Activated CD8-positive, alpha-beta T cell treated with anti-CD3 and anti-CD28 coated beads for 36 hours (primary cell): ENCODE measurements around the gene AMPH. TPM values are rescaled to one million over a fixed set of nuclear protein-coding genes. Genes with fewer than 3 reads are reported as not detected.
A peak's percentile ranks its signal among the peaks of the same experiment; 100 is the strongest.

Experiments
- ATAC-seq: fragments of 200-7000 bp; cut with Tn5 transposase; one replicate; pipeline ENCODE4 v1.10.0; 2021; ENCODE audit warnings: mild to moderate bottlenecking, moderate library complexity
- CTCF ChIA-PET: fragments of 350-600 bp; sonication (Branson Sonifier 250); formaldehyde crosslinking; loops from one replicate; lab custom pipeline; 2021; ENCODE audit warnings: antibody characterized with exemption; lab: Charles Lee
- POLR2A ChIA-PET: fragments of 350-600 bp; sonication (Branson Sonifier 250); formaldehyde crosslinking; loops from one replicate; lab custom pipeline; 2021; ENCODE audit warnings: antibody characterized with exemption; lab: Charles Lee
- DNase-seq: peaks from one replicate; pipeline ENCODE4 v3.0.0-alpha.2; 2020
- H3K27ac Mint-ChIP-seq: one replicate; pipeline ENCODE4 v1.8.0; 2021; ENCODE audit warnings: mild to moderate bottlenecking, mixed read lengths
- H3K27me3 Mint-ChIP-seq: one replicate; pipeline ENCODE4 v1.8.0; 2021; ENCODE audit warnings: mixed read lengths
- H3K36me3 Mint-ChIP-seq: one replicate; pipeline ENCODE4 v1.8.0; 2021; ENCODE audit warnings: low read depth, mixed read lengths
- H3K4me1 Mint-ChIP-seq: one replicate; pipeline ENCODE4 v1.8.0; 2021; ENCODE audit warnings: low read depth, mixed read lengths
- H3K4me3 Mint-ChIP-seq: one replicate; pipeline ENCODE4 v1.8.0; 2021; ENCODE audit warnings: mild to moderate bottlenecking, moderate library complexity, mixed read lengths
- H3K9me3 Mint-ChIP-seq: one replicate; pipeline ENCODE4 v1.8.0; 2021; ENCODE audit warnings: mixed read lengths
- intact Hi-C: fragments of 100-400 bp; cut with micrococcal nuclease; formaldehyde crosslinking; loops from one replicate; pipeline ENCODE4 v1.10.0; 2022
- total RNA-seq, 2 experiments: library from RNA; stranded (reverse); gene quantifications; one replicate each; pipeline ENCODE4 v1.2.3, GENCODE V29; 2021
- TF ChIP-seq, protein P1 (sequence below): fragments of 200-600 bp; IDR thresholded peaks from one replicate; pipeline ENCODE4 v1.8.0; 2022; ENCODE audit warnings: antibody characterized with exemption, mild to moderate bottlenecking

The AMPH gene
- total RNA-seq, 2 experiments from 2014 or later: not detected

DNA sequence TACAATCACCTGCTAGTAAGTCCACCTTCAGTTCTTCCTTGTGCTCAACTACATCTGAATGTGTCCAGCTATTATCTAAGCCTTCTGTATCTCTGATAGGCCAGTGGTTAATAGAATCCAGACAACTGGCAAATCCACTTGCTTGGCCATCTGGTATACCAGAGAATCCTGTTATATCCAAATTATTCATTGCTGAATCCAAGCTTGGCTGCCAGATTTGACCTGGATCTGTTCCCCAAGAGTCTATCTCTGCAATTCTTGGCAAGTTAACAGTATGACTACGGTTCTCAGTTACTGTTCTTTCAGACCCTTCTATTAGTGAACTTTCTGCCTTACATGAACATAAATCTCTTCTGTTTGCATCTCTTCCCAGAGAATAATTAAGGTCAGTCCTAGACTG, 203.1 kb downstream of the AMPH start:
- ATAC-seq (no peak), DNase-seq (no peak)
- peaks cover 2% of the 10 kb centered on the region for H3K9me3 Mint-ChIP-seq
- ChIA-PET POLR2A (no interaction called here), CTCF (no interaction called here)
- H3K27ac Mint-ChIP-seq: no peak overlapping the region
- H3K4me3 Mint-ChIP-seq: no peak overlapping the region
- H3K36me3 Mint-ChIP-seq: no peaks in the 10 kb centered on the region
- peaks cover 45% of the 10 kb centered on the region for H3K4me1 Mint-ChIP-seq
- TF ChIP-seq, protein P1, sequence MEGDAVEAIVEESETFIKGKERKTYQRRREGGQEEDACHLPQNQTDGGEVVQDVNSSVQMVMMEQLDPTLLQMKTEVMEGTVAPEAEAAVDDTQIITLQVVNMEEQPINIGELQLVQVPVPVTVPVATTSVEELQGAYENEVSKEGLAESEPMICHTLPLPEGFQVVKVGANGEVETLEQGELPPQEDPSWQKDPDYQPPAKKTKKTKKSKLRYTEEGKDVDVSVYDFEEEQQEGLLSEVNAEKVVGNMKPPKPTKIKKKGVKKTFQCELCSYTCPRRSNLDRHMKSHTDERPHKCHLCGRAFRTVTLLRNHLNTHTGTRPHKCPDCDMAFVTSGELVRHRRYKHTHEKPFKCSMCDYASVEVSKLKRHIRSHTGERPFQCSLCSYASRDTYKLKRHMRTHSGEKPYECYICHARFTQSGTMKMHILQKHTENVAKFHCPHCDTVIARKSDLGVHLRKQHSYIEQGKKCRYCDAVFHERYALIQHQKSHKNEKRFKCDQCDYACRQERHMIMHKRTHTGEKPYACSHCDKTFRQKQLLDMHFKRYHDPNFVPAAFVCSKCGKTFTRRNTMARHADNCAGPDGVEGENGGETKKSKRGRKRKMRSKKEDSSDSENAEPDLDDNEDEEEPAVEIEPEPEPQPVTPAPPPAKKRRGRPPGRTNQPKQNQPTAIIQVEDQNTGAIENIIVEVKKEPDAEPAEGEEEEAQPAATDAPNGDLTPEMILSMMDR: no peak
- intact Hi-C loops: no loop called here
- H3K27me3 Mint-ChIP-seq: no peaks in the 10 kb centered on the region

DNA sequence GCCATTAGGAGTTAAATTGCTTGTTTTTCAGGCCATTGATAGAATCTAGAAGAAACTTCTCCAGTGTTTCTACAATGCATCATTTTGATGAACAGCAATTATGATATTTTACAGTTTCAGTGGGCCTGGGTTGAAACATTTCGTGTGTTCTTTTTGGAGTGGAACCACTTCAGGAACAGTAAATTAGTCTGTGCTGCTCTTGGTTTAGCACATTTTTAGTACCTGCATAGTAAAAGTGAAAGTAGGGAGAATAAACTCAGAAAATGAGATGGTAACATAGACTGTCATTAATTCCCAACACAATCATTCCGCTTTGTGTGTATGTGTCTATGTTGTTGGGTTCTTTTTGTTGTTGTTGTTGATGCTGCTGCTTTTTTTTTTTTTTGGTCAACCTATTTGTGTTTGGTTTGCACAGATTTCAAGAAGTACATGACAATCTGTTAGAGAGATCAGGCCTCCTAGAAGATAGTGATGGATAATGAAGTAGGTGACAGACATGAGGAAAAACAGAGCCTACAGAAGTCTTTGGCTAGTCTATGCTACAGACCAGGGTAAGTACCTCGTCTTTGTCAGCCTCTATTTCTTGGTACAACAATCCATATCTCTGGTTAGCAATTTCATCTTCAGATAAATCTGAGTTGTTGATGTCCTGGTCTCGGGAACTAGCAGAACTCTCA, 203.8 kb downstream of the AMPH start:
- CTCF ChIA-PET: no interaction called here
- intact Hi-C loops: no loop called here
- DNase-seq (no peak), ATAC-seq (peak; percentile 12)
- Mint-ChIP-seq H3K4me3 (no peak overlapping the region), H3K4me1 (peaks cover 45% of the 10 kb centered on the region), H3K36me3 (no peaks in the 10 kb centered on the region), H3K27ac (peak overlapping the region; percentile 35), H3K27me3 (no peaks in the 10 kb centered on the region), H3K9me3 (peaks cover 2% of the 10 kb centered on the region)
- TF ChIP-seq, protein P1: no peak
- POLR2A ChIA-PET: no interaction called here

DNA sequence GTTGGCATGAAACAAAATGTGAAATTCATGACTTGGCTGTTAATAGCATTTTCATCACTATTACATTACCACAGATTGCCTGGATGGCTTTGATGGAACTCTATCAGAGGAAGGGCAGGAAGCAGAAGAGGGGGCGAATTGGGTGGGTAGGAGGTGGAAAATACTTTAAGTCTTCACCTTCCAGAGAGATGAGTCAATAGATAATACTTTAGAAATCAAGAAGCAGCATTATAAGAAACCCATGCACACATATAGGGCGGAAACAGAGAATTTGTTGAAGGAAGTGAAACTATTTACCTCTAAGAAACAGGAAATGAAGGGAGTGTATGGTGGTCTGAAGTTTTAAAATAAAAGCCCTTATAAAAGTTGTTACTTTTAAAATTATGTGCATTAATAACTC, 205.7 kb downstream of the AMPH start:
- ChIA-PET POLR2A (no interaction called here), CTCF (interaction anchor here (1.0 to 1.3 kb wide), 2 partner anchors 10 to 210 kb away, joined by 3 read pairs; no protein-coding TSS in a partner anchor)
- TF ChIP-seq, protein P1: no peak
- H3K9me3 Mint-ChIP-seq: peaks cover 2% of the 10 kb centered on the region
- H3K27ac Mint-ChIP-seq: peak overlapping the region; percentile 74
- intact Hi-C loops: no loop called here
- H3K4me3 Mint-ChIP-seq: no peak overlapping the region
- ATAC-seq (peak; percentile 74), DNase-seq (peak; percentile 15)
- H3K27me3 Mint-ChIP-seq: no peaks in the 10 kb centered on the region
- no peaks in the 10 kb centered on the region for H3K36me3 Mint-ChIP-seq
- peaks cover 45% of the 10 kb centered on the region for H3K4me1 Mint-ChIP-seq

DNA sequence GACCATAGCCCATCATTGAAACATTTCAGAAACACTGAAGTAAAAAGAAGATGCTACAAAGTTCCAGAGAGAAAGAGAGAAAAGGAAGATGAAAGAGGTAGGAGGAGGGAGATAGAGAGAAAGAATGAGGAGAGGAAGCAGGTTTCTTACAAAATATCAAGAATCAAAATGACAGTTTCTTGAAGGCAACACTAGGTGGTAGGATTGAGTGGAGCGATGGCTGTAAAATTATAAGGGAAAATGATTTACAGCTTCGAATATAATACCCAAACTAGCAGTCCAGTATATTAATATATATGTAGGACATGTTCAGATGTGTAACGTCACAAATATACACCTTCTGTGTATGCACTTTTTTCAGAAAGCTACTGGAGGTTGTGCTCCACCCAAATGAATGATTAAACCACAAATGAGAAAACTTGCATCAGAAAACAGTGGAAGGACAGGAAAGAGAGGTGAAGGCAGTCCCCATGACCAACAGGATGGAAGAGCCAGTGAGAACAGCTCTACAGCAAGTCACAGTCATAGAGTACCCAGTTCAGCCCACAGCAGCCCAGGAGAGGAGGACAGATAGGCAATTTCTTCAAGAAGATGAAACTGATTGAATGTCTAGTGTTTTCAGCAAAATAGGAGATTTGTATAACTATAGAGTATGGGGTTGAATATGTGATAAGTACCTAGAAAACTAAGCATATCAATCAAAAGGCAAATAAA, 206.3 kb downstream of the AMPH start:
- DNase-seq: peak; percentile 20
- Mint-ChIP-seq H3K36me3 (no peaks in the 10 kb centered on the region), H3K27me3 (no peaks in the 10 kb centered on the region), H3K4me1 (peaks cover 45% of the 10 kb centered on the region), H3K27ac (peak overlapping the region; percentile 74), H3K4me3 (no peak overlapping the region), H3K9me3 (peaks cover 2% of the 10 kb centered on the region)
- intact Hi-C loops: no loop called here
- TF ChIP-seq, protein P1: no peak
- ChIA-PET POLR2A (no interaction called here), CTCF (interaction anchor here (0.9 to 1.3 kb wide), 4 partner anchors 9 to 234 kb away, joined by 3 read pairs; no protein-coding TSS in a partner anchor)
- ATAC-seq: peak; percentile 78

DNA sequence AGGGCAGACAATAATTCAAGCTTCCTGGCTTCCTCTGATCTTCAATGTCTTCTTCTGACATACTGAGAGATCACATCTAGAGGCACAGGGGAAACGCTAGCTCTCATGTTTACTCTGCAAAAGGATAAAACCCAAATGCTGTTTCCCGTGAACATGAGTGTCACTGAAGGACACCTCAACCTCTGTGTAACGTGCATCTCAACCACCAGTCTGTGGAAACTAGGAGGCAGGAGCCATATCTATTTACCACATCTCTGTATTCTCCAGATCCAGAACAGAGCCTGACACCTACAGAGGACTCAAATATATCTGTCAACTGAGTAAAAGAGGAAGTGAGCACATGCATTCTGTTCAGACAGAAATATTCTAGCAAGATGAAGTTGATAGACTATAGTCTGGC, 217.4 kb downstream of the AMPH start:
- peak; percentile 24 for DNase-seq
- CTCF ChIA-PET: no interaction called here
- intact Hi-C loops: no loop called here

More for the DNA sequence above, 217.4 kb downstream of the AMPH start:
- Mint-ChIP-seq H3K27me3 (peaks cover 3% of the 10 kb centered on the region), H3K27ac (no peak overlapping the region), H3K4me1 (peaks cover 19% of the 10 kb centered on the region), H3K4me3 (no peak overlapping the region), H3K36me3 (no peaks in the 10 kb centered on the region), H3K9me3 (no peaks in the 10 kb centered on the region)
- POLR2A ChIA-PET: no interaction called here
- ATAC-seq: peak; percentile 64
- TF ChIP-seq, protein P1: no peak
